Fibroblast of gingiva (primary cell): ENCODE measurements around the gene SIX2.

Source experiments
- DNase-seq: peaks from one replicate; pipeline ENCODE4 v3.0.0-alpha.2; 2011; ENCODE audit warnings: low read depth

Gene SIX2

DNA sequence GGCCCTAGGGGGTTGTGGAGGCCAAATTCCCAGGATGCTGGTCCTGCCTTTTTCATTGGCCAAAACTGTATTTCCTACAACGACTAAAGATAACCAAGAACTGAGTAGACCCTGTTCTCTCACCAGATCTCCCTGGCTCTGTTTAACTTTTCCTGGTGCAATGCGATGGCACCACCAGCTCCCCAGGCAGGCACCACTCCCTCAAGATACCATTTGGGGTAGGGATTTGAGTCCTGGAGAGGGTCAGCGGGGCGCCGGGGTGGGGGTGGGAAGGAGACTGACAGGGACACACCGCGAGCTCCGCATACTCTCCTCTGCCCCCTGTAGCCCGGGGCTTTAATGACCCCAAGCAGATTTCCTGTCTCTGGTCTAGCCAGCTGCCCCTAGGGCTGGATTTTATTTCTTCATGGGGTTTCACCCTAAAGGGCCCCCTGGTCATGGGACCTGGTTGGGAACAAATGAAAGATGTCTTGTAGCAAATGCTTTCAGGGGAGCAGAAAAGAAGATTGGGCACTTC lies 7.3 kb downstream of the SIX2 start:
- peak; percentile 47 for DNase-seq

DNA sequence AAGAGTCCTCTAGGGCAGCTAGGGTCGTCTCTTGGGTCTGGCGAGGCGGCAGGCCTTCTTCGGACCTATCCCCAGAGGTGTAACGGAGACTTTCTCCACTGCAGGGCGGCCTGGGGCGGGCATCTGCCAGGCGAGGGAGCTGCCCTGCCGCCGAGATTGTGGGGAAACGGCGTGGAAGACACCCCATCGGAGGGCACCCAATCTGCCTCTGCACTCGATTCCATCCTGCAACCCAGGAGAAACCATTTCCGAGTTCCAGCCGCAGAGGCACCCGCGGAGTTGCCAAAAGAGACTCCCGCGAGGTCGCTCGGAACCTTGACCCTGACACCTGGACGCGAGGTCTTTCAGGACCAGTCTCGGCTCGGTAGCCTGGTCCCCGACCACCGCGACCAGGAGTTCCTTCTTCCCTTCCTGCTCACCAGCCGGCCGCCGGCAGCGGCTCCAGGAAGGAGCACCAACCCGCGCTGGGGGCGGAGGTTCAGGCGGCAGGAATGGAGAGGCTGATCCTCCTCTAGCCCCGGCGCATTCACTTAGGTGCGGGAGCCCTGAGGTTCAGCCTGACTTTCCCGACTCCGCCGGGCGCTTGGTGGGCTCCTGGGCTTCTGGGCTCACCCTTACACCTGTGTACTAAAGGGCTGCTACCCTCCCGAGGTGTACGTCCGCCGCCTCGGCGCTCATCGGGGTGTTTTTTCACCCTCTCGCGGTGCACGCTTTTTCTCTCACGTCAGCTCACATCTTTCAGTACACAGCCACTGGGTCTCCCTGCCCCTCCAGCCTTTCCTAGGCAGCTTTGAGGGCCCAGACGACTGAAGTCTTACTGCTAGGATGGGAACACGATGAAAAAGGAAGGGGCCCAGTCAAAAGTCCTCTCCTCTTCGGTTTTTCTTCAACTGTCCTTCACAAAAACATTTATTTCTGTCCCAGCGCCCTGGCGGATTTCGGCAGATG lies 8.1 kb downstream of the SIX2 start:
- no peak for DNase-seq

DNA sequence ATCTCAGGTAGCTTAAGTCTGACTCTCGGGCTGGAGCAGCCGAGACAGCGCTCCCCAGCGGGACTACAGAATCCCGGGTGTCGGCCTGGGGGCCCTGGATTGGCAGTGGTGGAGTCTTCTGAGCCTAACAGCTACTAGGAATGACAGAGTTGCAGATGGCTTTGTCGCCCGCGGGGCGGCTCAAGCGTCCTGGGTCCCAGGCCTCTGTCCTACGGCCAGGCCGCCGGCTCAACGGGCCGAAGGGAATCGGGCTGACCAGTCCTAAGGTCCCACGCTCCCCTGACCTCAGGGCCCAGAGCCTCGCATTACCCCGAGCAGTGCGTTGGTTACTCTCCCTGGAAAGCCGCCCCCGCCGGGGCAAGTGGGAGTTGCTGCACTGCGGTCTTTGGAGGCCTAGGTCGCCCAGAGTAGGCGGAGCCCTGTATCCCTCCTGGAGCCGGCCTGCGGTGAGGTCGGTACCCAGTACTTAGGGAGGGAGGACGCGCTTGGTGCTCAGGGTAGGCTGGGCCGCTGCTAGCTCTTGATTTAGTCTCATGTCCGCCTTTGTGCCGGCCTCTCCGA lies 8.8 kb downstream of the SIX2 start:
- no peak for DNase-seq

DNA sequence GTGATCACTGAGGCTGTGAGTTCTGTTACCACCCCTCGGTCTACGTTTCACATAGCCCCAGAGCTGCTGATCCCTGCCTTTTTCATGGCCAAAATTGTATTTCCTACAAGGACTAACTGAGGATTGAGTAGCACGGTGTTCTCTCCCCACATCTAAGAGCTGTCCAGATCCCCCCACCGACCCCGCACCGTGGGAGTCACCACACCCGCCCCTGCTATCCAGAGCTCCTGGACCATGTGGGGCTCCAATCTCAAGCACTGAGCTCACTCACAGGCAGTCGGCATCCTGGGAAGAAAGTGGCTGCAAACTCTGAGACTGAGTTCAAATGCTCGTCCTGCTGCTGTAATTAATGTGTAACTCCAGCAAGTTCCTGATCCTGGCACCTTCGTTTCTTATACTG lies 9.7 kb downstream of the SIX2 start:
- DNase-seq: no peak

DNA sequence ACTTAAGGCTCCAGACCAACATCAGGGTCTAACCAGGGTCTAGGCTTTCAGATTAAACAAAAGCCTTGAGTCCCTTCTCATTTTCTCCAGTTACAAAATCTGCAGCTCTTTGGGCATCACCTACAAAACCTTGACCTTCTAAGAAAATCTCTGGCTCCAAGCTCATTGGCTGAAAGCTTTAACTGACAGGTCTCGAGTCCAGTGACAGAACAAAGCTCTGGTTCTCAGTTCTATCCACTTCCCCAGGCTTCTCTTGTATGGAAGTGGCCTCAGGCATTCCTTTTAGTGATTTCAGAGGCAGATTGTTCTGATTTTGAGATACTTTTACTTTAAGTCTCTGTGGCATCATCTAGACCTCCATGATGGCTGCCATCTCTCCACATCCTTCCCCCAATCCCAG lies 11.3 kb downstream of the SIX2 start:
- DNase-seq: peak; percentile 33

DNA sequence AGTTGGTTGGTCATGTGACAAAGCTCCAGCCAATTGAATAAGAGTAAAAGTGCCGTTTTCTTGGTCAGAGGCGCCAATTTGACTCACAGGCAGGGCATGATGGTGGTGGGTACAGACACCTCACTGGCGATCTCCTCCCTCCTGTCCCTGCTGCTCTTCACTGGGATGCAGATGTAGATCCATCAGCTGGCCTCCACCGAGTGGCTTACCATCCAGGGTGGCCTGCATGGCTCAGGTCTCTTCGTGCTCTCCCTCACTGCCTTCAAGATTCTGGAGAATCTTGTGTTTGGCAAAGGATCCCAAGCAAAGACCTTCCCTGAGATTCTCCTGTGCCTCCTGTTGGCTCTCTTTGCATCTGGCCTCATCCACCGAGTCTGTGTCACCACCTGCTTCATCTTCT lies 12.9 kb downstream of the SIX2 start:
- no peak for DNase-seq

DNA sequence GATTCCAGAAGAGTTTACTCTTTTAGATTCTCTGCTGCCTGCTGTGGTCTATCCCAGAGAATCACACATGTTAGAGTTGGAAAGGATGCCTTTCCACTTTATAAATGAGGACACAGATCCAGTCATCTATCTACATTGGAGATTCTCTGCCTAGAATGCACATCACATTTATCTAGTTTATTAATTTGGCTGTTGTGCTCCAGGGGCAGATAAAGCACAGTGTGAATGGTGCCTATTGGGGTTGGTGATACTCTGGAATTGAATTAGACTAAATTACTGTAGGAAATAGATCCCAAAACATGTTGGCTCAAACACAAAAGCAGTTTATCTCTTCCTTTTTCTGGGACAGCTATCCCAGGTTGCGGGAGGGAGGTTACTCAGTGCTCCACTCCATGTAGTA lies 14.9 kb downstream of the SIX2 start:
- DNase-seq: no peak

DNA sequence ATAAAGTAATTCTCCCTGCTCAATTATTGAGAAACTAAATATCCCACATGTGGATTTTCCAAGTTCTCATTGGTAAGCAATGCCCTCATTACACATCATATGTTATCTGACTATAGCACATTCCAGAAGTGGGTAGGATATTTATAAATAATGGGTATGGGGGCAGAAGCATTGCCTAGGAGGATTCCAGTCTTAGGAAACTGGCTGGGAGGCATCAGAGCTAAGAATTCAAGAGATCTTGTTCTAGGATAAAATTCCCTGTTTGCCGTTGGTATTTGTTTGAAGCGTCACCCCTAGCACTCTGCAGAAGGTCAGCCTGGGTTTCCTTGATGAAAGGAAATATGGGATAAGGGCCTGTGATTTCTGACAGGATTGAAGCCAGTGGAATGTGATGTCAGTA lies 20.1 kb downstream of the SIX2 start:
- no peak for DNase-seq

DNA sequence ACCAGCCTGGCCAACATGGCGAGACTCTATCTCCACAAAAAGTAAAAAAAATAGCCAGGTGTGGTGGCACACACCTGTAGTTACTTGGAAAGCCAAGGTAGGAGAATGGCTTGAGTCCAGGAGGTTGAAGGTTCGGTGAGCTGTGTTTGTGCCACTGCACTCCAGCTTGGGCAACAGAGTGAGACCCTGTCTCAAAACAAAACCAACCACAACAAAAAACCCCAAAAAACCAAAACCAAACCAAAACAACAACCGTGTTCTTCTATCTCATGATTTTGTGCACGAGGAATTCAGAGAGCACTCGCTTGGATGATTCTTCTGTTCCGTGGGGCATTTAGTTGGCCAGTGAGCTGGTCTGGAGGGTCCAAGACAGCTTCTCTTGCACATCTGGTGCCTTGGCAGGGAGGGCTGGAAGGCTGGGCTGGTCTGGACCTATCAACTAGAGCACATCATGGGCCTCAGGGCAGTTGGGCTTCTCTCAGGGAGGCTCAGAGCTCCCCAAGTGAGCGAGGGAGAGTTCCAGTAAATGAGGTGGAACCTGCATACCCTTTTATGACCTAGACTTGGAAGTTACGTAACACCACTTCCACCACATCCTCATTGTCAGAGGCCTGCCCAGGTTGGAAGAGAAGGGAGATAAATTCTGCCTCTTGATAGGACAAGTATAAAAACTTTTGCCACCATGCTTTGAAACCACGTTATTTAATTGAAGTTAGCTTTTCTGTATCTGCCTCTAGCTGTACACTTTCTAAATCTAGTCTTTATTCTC lies 25.2 kb downstream of the SIX2 start:
- DNase-seq: no peak

DNA sequence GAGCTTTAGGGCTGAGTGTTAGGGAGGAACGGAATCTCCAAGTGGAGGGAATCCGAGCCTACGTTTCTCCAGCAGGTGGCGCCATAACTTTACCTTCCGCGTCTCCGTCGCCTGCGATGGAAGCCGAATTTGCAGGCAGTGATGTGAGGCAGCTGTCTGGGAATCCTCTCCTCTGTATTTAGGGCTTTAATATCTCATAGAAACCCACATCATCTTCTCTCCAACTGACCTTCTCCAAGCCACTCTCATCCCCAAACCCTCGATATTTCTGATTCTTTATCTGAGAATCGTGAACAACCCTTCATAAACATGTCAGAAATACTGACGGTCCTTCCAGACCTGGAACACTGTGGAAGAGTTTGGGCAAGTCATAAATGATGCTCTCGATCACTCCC lies 27.5 kb downstream of the SIX2 start:
- peak; percentile 70 for DNase-seq

DNA sequence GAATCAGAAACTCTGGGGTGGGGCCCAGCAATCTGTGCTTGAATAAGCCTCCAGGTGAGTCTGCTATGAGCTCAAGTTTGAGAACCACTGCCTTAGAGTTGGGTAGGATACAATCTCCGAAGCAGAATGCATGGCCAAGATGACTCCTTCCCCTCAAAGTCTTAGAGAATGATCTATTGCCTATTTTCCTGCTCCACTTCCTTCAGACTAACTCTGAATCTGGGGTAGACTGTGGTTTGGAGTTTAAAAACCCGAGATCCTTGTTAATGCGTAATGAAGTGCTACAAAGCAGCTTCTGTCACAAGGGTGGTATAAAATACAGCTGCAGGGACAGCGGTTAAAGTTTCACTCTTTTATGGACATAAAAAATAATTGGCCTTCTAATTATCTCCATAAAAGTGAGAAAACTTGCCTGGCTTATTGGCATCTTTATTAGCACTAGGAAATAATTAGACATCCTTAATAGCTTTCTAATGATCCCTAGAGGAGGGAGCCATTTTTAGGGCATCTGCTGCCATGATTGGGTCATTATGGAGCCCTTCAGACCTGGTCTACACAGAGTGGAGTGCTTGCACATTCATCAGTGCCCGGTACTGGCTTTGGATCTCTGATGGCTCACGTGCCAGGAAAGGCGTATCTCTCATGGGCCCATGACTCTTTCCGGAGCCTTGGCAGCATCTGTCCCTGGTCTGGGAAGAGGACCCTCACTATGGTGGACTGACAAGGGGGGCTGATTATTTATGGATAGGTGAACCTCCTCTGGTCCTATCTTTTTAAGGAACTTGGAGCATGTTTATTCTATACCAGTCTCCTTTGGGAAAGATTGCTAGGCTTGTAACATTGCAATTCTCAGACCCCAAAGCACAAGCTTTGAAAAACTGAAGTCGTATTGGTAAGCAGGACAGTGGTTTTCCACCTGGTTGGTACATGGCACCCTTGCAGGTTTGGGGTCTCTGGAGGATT lies 28.2 kb downstream of the SIX2 start:
- DNase-seq: no peak

DNA sequence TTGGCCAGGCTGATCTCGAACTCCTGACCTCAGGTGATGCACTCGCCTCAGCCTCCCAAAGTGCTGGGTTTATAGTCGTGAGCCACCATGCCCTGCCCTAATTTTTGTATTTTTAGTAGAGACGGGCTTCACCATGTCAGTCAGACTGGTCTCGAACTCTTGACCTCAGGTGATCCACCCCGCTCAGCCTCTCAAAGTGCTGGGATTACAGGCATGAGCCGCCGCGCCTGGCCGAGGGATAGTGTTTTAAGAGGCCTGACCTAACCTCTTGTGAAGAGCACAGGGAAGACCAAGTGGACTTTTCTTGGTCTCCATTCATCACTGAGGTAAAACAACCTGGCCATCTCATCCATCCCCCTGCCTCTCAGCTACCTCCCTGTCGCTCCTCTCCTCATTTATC lies 29.7 kb downstream of the SIX2 start:
- DNase-seq: no peak

DNA sequence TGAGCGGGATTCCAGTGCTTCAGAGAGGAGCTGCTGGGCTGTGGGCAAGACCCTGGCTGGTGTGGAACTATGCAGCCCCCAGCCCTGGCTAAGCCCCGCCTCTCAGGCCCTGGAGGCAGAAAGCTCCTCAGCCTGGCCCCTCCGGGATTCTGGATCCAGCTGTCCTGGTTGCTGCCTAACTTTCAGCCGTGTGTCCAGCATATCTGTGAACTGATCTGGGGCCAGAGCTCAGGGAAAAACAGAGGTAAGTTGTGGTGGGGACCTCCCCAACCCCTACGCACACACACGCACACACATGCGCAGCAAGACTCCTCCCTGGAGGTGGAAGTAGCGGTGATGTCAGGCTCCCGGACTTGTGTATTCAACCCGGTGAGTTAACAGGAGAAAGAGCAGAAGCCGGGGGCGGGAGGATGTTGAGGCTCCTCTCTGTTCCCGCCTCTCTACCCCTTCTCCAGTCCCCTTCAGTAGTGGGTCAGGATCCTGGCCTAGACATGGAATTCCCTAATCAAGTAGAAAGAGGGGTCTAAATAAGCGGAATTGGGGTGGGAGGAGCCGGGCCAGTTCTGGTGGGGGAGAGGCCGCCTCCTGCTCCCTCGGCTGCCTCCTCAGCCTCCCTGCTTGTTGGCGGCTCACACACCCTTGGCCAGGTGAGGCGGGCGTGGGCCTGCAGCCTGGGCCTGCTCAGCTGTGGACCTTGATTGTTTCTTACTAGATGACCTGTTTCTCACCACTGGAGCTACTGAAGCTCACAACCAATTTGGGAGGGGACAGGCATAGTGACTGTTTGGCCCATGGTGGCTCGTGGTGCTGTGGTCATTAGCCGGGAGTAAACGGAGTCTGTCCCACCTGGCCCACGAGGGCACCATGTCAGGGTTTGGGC lies 33.4 kb downstream of the SIX2 start:
- DNase-seq: no peak

DNA sequence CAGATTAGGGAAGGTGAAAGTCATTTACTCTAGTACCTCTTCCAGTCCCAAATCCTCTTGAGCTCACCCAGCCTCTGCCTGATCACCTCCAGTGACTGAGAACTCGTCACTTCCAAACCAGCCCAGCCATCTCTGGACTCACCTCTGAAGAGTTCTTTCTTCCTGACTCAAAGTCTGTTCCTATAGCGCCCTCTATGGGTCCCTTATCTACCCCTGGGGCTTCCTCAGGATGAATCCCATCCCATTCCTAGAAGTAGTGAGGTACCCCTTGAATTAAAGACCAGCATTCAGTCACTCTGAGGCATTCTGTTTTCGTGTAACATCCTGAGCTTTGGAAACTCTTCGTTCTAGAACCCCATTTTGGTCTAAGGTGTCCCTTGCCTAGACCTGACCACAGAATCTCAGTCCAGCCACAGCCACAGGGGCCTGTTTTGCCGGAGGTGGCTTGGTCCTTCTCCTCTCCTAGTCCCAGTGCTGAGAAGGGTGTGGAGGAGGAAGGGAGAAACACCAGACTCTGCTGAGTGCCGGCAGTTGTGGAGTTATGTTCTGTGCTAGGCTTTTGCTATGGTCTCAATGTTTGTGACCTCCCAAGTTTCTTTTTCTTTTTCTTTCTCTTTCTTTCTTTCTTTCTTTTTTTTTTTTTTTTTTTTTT lies 35.1 kb downstream of the SIX2 start:
- DNase-seq: peak; percentile 55

DNA sequence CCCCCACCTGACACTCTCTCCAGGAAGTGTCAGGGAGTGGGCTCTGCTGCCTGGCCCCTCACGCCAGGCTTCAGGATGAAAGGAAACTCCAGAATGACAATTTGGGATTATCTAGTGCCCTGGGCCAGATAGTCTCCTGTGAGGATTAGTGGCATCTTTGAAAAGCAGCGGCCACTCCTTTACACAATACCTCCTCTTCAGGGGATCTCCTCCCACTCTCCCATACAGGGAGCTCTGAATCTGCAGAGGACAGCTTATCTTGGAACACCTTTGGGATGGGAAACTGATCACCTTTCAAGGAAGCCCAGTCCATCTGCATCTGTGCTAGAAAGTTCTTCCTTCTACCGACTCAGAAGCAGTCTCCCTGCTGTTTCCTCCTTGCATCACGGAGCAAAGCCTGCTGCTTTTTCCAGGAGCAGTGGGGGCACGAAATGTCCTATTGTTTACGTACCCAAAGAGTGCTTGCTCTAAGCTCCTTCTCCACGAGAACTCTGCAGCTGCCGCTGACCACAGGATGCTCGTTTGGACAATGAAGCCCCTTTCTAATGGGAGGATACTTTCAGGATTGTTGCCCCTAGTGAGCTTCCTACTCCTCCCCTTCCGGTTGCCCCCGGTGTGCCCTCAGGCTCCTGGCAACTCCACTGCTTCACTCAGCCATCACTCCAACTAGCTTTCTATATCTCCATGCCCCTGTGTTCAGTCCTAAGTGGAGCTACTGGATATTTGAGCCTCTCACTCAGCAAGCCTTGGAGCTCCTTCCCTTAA lies 36.3 kb downstream of the SIX2 start:
- no peak for DNase-seq

DNA sequence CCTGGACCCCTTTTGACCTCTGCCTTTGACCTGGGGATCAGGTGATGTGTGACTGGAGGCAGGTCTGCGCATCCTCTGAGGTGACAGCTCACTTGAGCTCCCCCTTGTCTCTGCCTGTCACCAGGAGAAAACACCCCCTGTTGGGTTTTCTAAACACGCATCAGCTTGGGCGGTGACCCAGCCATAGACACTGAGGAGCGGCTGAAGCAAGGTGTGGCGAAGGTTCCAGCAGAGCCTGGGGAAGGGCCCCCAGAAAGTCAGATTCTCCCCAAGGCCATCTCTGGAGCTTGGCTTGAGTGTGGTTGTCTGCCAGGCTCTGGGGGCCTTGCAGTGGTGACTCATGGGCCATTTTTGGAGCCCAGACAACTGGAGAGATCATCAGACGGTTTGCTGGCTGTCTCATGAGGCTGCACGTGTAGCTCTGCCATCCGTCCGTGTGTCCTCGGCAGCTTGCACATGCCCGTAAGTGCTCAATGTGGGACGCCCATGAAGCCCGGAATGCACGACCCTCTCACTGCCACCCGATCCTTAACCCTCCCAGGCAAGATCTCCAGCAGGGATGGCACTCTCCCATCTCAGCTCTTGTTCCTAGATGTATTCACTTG lies 38.3 kb downstream of the SIX2 start:
- DNase-seq: no peak

DNA sequence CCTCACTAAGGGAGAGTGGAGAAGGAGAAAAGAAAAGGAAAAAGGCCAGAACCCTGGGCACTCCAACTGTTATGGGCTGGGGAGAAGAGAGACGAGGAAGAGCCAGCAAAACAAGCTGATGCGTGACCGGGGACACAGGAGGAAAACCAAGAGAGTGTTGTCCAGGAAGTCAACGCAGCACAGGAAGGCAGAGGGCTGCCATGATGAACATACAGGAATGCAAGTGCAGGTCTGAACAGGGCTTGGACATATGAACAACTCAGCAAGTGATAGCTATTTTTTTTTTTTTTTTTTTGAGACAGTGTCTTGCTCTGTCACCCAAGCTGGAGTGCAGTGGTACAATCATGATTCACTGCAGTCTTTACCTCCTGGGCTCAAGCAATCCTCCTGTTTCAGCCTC lies 39.3 kb downstream of the SIX2 start:
- DNase-seq: no peak

DNA sequence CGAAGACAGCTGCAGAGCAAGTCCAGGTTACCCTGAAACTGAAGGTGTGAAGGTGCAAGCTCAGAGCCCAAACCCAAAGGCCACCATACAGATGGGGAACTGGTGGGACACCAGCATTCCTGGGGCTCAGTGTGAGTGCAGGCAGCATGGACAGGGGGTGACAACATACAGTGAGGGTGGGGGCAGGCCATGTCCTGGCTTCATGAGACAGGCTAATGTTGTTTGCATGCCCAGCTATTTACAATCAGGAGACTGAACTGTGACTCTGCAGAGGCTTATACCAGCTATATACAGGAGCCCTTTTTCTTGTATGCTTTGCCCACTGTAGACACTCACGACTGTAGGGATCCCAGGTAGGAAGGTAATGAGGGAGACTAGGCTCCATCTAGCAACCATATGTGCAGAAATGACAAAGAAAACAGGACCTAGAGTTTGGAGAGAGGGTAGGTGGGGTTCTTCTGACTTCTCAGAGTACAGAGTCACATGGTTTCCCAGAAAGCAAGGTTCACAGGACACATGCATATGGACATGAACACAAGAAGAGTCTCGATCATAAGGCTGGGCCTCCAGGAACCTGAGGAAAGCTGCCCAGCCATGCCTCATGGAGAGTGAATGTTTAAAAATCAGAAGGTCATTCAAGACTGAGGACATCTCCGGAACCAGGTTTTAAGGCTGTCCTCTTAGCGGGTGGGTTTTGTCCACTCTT lies 41.4 kb downstream of the SIX2 start:
- DNase-seq: no peak
